ENCODE measurements around the gene TMEM51.

TMEM51 gene

DNA sequence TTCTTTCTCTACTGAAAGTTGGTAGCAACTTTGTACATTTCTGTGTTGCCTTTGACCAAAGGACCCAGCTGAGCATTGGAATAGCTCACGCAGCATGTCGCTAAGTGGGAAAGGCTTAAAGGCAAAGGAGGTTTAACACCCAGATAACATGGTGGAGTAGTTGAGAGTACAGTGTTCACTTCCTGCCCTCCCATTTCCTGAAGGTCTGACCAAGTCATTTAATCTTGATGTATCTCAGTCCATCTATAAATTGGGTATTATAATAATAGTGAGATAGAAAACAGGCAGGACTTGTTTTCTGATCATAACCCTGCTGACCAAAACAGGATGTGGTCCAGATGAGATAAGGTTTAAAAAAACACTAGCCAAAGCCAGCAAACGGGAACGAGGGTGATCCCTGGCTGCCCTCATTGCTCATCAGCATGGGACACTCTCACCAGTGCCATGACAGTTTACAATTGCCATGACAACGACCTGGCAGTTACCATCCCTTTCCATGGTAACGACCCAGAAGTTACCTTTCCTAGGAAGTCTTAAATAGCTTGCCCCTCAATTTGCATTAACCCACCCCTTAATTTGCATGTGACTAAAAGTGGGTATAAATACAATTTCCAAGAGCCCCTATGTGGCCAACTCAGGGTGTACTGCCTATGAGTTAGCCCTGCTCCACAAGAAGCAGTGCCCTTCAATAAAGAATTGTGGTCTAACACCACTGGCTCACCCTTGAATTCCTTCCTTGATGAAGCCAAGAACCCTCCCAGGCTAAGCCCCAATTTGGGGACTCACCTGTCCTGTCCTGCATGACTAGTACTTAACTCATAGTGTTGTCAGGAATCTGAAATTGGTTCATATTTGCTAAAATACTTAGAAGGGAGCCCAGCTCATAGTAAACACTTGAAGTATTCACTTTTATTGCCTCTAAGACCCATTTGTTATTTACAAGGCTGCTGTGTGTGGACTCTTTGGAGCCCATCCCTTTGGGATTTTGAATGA lies 65.0 kb downstream of the TMEM51 start:
- no peak for DNase-seq (ENCODE audit: low spot score)

- DNase-seq (ENCODE audit: low spot score), result no peak
Measured at GRCh38 chr1:15219280-15220023, 65.9 kb downstream of the TMEM51 start.

GRCh38 chr1:15220024-15220392 lies 66.5 kb downstream of the TMEM51 start:
- DNase-seq (ENCODE audit: low spot score), result no peak

DNA sequence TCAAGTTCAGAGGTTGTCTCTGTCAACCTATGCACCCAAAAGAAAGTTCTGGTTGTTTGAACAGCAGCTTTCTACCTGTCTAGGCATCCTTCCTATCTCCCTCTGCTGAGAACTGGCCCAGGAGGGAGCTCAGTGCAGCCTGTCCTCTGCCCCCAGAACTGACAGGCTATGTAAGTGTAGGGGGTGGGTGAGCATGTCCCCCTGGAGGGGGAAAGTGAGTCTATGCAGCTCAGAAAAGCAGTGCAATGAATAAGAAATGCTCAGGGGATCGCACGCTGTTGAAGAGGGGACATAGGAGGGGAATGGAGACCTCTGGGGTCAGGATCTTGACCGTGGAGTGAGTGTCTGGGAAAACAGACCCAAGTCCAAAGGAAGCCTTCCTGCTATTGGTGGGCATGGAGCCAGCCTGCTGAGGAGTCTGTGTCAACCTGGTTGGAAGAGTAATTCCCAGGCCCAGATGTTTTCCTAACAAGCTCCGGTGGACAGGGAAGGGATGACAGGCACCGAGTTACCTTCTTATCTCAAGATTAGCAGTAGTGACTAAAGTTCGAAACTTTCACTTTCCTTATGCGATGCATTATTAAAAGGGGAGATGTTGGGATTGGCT lies 67.4 kb downstream of the TMEM51 start:
- DNase-seq (ENCODE audit: low spot score), result no peak

DNA sequence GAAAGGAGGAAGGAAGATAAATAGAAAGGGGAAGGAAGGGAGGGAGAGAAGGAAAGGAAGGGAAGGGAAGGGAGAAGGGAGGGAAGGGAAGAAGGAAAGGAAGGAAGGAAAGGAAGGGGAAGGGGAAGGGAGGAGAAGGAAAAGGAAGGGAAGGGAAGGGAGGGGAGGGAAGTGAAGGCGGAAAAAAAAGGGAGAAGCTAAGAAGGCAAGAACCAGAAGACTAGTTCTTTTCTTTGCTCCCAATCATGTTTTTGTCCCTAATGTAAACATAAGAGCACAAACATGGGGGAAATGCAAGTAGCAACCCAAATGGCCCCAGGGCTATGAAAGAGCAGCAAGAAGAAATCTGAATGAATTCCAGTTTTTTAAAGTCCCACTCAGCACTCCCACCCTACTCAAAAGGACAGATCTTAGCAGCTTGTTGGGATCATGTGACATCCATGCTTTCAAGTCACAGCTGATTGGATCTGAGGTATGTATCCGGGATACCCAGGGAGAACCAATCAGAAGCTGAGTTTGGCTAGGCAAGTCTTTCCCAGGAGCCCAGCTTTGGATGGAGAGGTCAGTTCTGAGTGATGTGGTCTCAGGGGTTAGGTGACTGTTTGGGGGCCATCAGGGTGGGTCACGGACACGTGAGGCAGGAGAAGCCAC lies 69.2 kb downstream of the TMEM51 start:
- no peak for DNase-seq (ENCODE audit: low spot score)

DNA sequence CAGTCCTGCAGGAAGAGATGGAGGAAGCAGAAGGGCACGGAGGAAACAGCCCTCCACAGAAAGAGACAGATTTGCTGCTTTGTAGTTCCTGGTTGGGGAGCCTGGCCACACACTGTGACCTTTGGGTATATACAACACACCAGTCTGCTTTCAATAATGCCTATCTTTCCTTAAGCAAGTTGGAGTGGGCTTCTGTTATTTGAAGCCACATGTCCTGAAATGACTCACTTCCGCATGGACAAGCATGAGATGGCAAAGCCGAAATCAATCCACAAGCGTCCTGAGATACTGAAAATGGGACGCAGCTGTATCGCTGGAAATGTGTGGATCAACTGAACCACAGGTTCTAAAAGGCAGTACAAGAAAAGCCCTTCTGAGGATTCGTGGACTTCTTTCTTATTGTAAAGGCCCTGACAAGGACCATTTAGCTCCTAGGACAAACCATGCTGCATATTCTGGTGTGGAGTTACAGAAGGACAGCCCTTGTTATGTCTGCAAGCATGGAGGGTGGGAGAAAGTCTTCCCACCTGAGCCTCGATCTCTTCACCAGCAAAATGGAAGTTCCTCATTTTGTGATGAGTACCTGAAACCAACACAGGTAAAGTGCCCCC lies 70.8 kb downstream of the TMEM51 start:
- DNase-seq (ENCODE audit: low spot score), result no peak

DNA sequence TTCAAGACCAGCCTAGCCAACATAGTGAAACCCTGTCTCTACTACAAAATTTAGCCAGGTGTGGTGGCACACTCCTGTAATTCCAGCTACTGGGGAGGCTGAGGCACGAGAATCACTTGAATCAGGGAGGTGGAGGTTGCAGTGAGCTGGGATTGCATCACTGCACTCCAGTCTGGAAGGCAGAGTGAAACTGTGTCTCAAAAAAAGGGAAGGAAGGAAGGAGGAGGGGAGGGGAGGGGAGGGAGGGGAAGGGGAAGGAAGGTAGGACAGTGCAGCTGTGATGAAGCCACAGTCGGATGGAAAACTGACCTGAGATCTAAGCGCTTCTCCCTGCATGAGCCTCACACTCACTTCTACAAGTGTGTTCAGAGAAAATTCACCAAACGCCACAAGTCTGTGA lies 71.4 kb downstream of the TMEM51 start:
- no peak for DNase-seq (ENCODE audit: low spot score)

DNA sequence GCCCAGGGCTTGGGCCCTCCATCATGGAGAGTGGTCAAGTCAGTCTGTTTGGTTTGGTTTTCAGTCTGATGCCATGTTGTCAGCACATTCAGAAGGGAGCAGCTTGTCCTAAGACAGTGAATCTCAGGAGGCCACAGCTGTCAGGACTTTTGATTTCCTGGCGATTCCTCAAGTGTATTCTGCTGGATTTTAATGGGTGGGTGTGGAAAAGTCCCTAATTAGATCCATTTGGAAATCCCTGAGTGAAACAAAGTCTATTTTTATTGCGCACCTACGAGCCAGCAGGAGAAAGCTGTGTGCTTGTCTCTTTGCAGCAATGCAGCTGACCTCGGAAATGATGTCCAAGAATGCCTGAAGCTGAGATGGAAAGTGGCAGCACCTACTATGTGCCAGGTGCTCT lies 71.9 kb downstream of the TMEM51 start:
- DNase-seq (ENCODE audit: low spot score), result no peak

DNA sequence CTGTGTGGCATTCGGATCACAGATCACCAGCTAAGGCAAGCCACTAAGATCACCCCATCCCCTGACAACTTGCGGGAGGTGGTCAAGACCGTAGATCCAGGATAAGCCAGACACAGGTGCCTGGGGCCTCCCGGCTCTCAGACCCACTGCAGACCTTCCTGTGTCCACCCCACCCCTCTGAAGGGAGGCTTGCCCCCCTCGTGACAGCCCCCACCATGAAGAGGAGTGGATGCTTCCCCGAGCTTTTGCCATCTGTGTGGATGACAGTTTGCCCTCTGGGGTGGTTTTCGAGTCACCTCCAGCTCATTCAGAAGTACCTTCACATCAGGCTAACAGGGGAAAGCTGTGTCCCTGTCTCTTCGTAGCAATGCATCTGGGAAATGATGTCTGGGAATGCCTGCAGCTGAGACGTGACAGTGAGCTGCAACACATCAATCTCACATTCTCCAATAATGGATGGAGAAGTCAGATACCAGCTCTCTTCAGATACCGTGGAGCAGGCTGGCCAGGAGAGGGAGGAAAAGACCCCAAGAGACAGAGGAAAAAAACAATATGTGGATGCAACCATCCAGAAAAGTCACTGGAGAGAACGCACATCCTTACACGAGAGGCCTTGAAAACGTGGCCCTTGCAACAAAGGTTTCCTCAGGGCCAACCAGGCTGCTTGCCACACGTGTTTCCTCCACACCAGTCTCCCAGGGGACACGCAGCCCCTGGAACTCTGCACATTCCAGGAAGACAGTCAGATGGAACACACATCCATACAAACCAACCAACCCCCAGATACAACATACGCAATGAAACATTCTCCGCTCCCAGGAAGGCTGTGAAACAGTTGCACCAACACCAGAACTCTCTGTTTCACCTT lies 73.1 kb downstream of the TMEM51 start:
- DNase-seq (ENCODE audit: low spot score), result no peak

DNA sequence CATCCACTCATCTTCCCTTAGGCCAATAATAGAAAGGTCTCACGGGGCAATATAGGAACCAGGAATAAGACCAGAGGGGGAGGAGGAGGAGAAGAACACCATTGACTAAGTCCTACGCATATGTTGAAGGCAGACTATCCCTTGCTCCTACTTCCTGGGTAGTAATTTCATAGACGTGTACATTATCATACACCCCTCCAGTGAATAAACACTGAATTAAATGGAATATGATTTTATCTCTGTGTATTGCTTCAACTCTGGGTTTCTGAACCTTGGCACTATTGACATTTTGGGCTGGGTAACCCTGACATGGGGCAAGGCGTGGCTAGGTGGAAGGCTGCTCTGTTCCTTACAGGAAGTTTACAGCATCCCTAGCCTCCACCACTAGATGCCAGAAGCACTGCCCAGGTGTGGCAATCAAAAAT lies 76.2 kb downstream of the TMEM51 start:
- DNase-seq (ENCODE audit: low spot score), result no peak

DNA sequence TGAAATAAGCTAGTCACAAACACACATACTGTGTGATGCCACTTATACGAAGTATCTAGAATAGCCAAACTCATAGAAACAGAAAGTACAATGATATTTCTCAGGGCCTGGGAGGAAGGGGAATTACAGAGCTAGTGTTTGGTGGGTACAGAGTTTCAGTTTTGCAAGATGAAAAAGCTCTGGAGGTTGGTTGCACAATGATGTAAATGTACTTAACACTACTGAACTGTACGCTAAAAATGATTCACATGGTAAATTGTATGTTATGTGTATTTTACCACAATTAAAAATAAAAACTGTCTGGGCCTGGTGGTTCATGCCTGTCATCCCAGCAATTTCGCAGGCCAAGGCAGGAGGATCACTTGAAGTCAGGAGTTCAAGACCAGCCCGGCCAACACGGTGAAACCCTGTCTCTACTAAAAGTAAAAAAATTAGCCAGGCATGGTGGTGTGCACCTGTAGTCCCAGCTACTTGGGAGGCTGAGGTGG lies 78.2 kb downstream of the TMEM51 start:
- DNase-seq (ENCODE audit: low spot score), result no peak

DNA sequence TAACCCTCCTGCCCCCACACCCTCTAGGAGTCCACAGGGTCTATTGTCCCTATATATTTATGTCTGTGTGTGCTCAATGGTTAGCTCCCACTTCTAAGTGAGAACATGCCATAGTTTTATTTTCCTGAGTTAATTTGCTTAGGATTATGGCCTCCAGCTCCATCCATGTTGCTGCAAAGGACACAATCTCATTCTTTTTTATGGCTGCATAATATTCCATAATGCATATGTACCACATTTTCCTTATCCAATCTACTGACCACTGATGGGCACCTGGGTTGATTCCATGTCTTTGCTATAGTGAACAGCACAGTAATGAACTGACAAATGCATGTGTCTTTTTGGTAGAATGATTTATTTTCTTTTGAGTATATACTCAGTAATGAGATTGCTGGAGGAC lies 80.1 kb downstream of the TMEM51 start:
- DNase-seq (ENCODE audit: low spot score), result no peak

GRCh38 chr1:15236321-15236721 lies 82.8 kb downstream of the TMEM51 start:
- no peak for DNase-seq (ENCODE audit: low spot score)

DNA sequence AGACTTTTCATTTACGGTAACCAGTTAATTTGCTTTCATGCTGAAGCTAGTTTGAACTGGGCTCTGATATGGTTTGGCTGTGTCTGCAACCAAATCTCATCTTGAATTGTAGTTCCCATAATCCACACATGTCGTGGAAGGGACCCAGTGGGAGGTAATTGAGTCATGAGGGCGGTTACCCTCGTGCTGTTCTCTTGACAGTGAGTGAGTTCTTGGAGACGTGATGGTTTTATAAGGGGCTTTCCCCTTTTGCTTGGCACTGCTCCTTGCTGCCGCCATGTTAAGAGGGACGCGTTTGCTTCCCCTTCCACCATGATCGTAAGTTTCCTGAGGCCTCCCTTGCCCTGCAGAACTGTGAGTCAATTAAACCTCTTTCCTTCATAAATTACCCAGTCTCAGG lies 83.2 kb downstream of the TMEM51 start:
- DNase-seq (ENCODE audit: low spot score), result no peak

DNA sequence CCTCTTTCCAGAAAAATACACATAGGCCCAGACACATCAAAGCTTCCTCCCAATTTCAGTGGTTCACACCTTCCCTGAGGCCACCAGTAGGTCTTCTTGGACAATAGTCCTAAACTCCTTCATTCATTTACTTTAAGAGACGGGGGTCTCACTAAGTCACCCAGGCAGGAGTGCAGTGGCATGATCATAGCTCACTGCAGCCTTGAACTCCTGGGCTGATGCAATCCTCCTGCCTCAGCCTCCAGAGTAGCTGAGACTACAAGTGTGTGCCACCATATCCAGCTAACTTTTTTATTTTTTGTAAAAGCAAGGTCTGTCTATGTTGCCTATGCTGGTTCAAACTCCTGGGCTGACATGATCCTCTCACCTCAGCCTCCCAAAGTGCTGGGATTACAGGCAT lies 85.2 kb downstream of the TMEM51 start:
- DNase-seq (ENCODE audit: low spot score), result no peak

- no peak for DNase-seq (ENCODE audit: low spot score)
Measured at GRCh38 chr1:15242766-15243165, 89.2 kb downstream of the TMEM51 start.

DNA sequence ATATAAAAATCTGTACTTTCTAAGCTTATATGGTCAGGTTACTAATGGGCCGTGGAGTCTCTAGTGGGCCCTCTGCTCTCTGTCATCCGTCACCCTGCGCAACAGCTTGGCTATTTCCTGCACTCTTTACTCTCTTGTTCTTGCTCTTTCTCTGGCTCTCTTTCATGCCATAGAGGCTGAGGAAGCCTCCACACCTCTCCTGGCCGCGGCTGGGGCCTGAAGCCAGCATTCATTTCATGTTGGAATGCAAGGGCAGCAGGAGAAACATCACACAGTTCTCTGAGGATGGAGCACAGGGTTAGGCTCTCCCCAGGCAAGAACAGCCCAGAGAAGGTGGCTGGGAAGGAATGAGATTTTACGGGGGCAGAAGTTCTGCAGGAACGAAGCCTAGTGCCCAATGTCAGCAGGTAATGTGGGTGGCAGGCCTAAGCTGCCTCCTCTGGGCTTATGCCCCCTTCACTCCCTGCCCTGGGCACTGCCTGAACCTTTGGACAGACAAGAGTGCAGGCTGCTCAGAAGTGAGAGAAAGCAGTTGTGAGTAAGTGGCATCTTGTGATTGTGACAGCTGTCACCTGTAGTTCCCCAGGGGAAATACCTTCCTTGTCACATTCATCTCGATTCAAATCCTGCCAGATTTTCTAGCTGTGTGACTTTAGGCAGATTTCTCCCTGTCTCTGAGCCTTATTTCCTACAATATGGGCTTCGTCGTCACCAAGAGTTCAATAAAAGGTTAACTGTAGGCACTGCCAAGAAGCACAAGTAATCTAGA lies 89.9 kb downstream of the TMEM51 start:
- DNase-seq (ENCODE audit: low spot score), result no peak

DNA sequence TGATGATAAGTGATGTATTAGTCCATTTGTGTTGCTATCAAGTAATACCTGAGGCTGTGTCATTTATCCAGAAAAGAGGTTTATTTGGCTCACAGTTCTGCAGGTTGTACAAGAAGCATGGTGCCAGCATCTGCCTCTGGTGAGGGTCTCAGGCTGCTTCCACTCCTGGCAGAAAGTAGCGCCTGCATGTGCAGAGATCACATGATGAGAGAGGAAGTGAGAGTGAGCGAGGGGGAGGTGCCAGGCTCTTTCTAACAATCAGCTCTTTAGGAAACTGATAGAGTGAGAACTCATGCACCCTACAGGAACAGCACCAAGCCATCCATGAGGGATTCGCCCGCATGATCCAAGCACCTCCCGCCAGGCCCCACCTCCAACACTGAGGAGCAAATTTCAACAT lies 91.3 kb downstream of the TMEM51 start:
- no peak for DNase-seq (ENCODE audit: low spot score)

DNA sequence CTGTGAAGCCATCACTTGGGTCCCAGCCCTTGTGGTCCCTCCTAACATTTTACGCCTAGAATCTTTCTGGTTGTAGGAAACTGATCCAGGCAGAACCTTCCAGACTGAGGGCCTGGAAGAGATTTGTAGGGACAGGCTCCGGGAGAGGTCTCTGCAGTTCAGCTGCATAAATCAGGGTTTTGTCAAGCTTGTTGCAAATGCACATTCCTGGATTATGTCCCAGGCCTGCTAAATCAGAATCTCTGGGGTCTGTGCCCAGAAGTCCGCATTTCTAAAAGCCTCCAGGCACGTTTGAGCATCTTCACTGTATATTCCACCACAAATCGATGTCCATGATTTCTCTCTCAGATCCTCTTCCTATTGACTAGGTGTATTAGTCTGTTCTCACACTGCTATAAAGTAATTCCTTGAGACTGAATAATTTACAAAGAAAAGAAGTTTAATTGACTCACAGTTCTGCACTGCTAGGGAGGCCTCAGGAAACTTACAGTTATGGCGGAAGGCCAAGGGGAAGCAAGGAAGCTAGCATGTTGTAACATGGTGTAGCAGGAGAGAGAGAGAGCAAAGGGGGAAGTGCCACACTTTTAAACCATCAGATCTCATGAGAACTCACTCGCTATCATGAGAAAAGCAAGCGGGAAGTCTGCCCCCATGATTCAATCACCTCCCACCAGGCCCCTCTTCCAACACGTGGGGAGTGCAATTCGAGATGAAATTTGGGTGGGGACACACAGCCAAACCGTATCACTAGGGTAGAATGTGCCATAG lies 92.2 kb downstream of the TMEM51 start:
- no peak for DNase-seq (ENCODE audit: low spot score)

Measured in hematopoietic multipotent progenitor cell treated with erythropoietin and hydrocortisone succinate and interleukin-3 and kit ligand, for 17 days (in vitro differentiated cells).